HepG2 (cell line): Measurements from ENCODE around the gene AFAP1. TPM values are rescaled to one million over a fixed set of nuclear protein-coding genes. Genes with fewer than 3 reads are reported as not detected.

ENCODE experiments used
- ATAC-seq: fragments of 200-7000 bp; cut with Tn5 transposase; 3 replicates; pipeline ENCODE4 v1.9.1; 2020; ENCODE audit warnings: mild to moderate bottlenecking, moderate library complexity
- BruUV-seq: library from RNA; stranded (reverse); fragments of 400-500 nt; replicated peaks from 2 replicates; lab custom pipeline; 2021; lab: Mats Ljungman, UMichigan
- CTCF ChIA-PET: fragments of 300-600 bp; formaldehyde crosslinking; extraction: SDS; loops from one replicate; lab custom pipeline; 2021; ENCODE audit warnings: low total read pairs, inconsistent platforms, low intra/inter-chr PET ratio; lab: Yijun Ruan, JAX
- POLR2A ChIA-PET: fragments of 350-600 bp; sonication (Branson Sonifier 250); formaldehyde crosslinking; loops from one replicate; lab custom pipeline; 2020; ENCODE audit warnings: antibody characterized with exemption, inconsistent platforms; lab: Yijun Ruan, JAX
- DNase-seq: peaks from one replicate; pipeline ENCODE4 v3.0.0-alpha.2; 2015; ENCODE audit warnings: low spot score
- FAIRE-seq: peaks from 3 replicates; lab custom pipeline; 2011; peaks lifted over from hg19 to GRCh38; lab: Jason Lieb, UNC
- H2AFZ ChIP-seq: one replicate; pipeline ENCODE4 v1.6.1; 2011; ENCODE audit warnings: low read length, inconsistent platforms
- H3K27ac ChIP-seq: fragments of 300-600 bp; 3 replicates; pipeline ENCODE4 v1.8.0; 2011; ENCODE audit warnings: mixed run types, mild to moderate bottlenecking, mixed read lengths, low read length, inconsistent platforms; ENCODE audit not compliant: insufficient read depth; ENCODE audit errors: extremely low read length
- H3K27me3 ChIP-seq, 2 experiments: fragments of 200-600 bp in 1 of 2; 2 replicates in 1 of 2; 3 replicates in 1 of 2; pipeline versions ENCODE4 v1.6.0 to v1.8.0; 2011; ENCODE audit warnings: low read length in 2 of 2, mild to moderate bottlenecking in 2 of 2, moderate library complexity in 2 of 2, inconsistent platforms in 1 of 2; ENCODE audit not compliant: insufficient read depth in 2 of 2, control insufficient read depth in 1 of 2
- H3K36me3 ChIP-seq, 2 experiments: fragments of 200-600 bp in 1 of 2; replicated peaks in 1 of 2; 2 replicates in 1 of 2; 3 replicates in 1 of 2; pipeline versions ENCODE4 v1.5.1 to v1.8.0; 2011; ENCODE audit warnings: low read length in 2 of 2, inconsistent platforms in 1 of 2; ENCODE audit not compliant: insufficient read depth in 2 of 2, control insufficient read depth in 1 of 2
- H3K4me1 ChIP-seq: 2 replicates; pipeline ENCODE4 v1.5.1; 2012; ENCODE audit warnings: low read length, inconsistent platforms; ENCODE audit not compliant: insufficient read depth
- H3K4me2 ChIP-seq: 2 replicates; pipeline ENCODE4 v1.6.0; 2011; ENCODE audit warnings: low read depth, low read length, inconsistent platforms
- H3K4me3 ChIP-seq, 3 experiments: fragments of 200-600 bp in 1 of 3; sonication (generic), shearing (Covaris generic) in 1 of 3; replicated peaks in 1 of 3; 2 replicates each; pipeline ENCODE4 v1.5.1; 2011 to 2016; ENCODE audit warnings: low read length in 3 of 3, inconsistent platforms in 2 of 3, low read depth in 2 of 3, mild to moderate bottlenecking in 2 of 3, control low read depth in 1 of 3, mixed read lengths in 1 of 3; ENCODE audit not compliant: insufficient read depth in 1 of 3
- H3K79me2 ChIP-seq: one replicate; pipeline ENCODE4 v1.6.1; 2011; ENCODE audit warnings: low read length, inconsistent platforms; ENCODE audit not compliant: insufficient read depth
- H3K9ac ChIP-seq: 2 replicates; pipeline ENCODE4 v1.6.0; 2011; ENCODE audit warnings: mild to moderate bottlenecking, low read depth, low read length, inconsistent platforms; ENCODE audit not compliant: insufficient read depth
- H3K9me3 ChIP-seq: 2 replicates; pipeline ENCODE4 v1.5.1; 2012; ENCODE audit warnings: mild to moderate bottlenecking, low read length
- H4K20me1 ChIP-seq: 2 replicates; pipeline ENCODE4 v1.6.0; 2011; ENCODE audit warnings: inconsistent platforms, mild to moderate bottlenecking, low read length, moderate library complexity; ENCODE audit not compliant: insufficient read depth
- ARNT ChIP-seq: fragments of 450-650 bp; IDR thresholded peaks from 2 replicates; pipeline ENCODE4 v1.6.1; 2017
- CHD2 ChIP-seq: IDR thresholded peaks from 2 replicates; pipeline ENCODE4 v1.6.1; 2011; ENCODE audit warnings: low read depth, low read length, improper control_type of control experiment
- IKZF1 ChIP-seq: fragments of 450-650 bp; IDR thresholded peaks from 2 replicates; pipeline ENCODE4 v1.7.1; 2016
- IRF2 ChIP-seq: IDR thresholded peaks from 2 replicates; pipeline ENCODE4 v1.6.1; 2018; ENCODE audit warnings: missing genetic modification reagents, missing compliant biosample characterization
- KDM2A ChIP-seq: sonication (generic); formaldehyde crosslinking; IDR thresholded peaks from 2 replicates; pipeline ENCODE4 v1.4.0; 2020; ENCODE audit warnings: low read depth, missing genetic modification reagents, borderline replicate concordance
- KDM5A ChIP-seq: fragments of 200-600 bp; sonication (generic); IDR thresholded peaks from 2 replicates; pipeline ENCODE4 v1.7.0; 2018; ENCODE audit warnings: antibody characterized with exemption, mild to moderate bottlenecking, low read length, borderline replicate concordance
- MBD4 ChIP-seq: IDR thresholded peaks from 2 replicates; pipeline ENCODE4 v1.6.1; 2012; ENCODE audit warnings: low read length, inconsistent platforms, borderline replicate concordance
- PAX8 ChIP-seq: sonication (generic); formaldehyde crosslinking; IDR thresholded peaks from 2 replicates; pipeline ENCODE4 v1.8.0; 2022; ENCODE audit warnings: mild to moderate bottlenecking, missing genetic modification reagents, borderline replicate concordance
- SALL2 ChIP-seq: sonication (generic); formaldehyde crosslinking; IDR thresholded peaks from 2 replicates; pipeline ENCODE4 v1.8.1; 2023; ENCODE audit warnings: mild to moderate bottlenecking, missing genetic modification reagents, inconsistent platforms
- ZFP62 ChIP-seq: sonication (generic); formaldehyde crosslinking; IDR thresholded peaks from 2 replicates; pipeline ENCODE4 v1.4.0; 2020; ENCODE audit warnings: missing genetic modification reagents
- ZNF547 ChIP-seq: sonication (generic); formaldehyde crosslinking; IDR thresholded peaks from 2 replicates; pipeline ENCODE4 v1.5.1; 2020; ENCODE audit warnings: mild to moderate bottlenecking, missing genetic modification reagents
- ZSCAN30 ChIP-seq: sonication (generic); formaldehyde crosslinking; IDR thresholded peaks from 2 replicates; pipeline ENCODE4 v1.5.0; 2020; ENCODE audit warnings: mild to moderate bottlenecking, missing genetic modification reagents
- WGBS: methylation state at CpG from one replicate; pipeline ENCODE4 v1.1.6; 2017; ENCODE audit warnings: low lambda C conversion rate; 5-methylcytosine and 5-hydroxymethylcytosine counted together
- in situ Hi-C: cut with HindIII; loops from 2 replicates; pipeline ENCODE4 v1.10.0; 2017; ENCODE audit warnings: low pct_unique_long_range_greater_than_20kb; ENCODE audit not compliant: extremely low pct_ligation_motif_present
- intact Hi-C: fragments of 100-400 bp; cut with micrococcal nuclease; formaldehyde crosslinking; loops from one replicate; pipeline ENCODE4 v1.10.0; 2022; ENCODE audit not compliant: unreplicated experiment
- polyA plus RNA-seq, 8 experiments: library from polyadenylated mRNA; depleted of rRNA in 3 of 8; stranded (reverse) in 7 of 8; unstranded in 1 of 8; fragments of >200 nt; fragmentation: Illumina TruSeq in 4 of 8; extraction: Trizol in 4 of 8; gene quantifications; 2 replicates each; pipeline versions ENCODE4 v1.2.1 to v1.2.3, GENCODE V29; 2011 to 2016; ENCODE audit warnings: low read depth in 4 of 8, missing spikeins in 1 of 8, mixed read lengths in 1 of 8; ENCODE audit not compliant: insufficient read depth in 1 of 8
- total RNA-seq, 5 experiments: library from RNA; depleted of rRNA; stranded (reverse); fragments of >200 nt; fragmentation: Illumina TruSeq; extraction: Trizol; gene quantifications; 2 replicates each; pipeline ENCODE4 v1.2.3, GENCODE V29; 2016; ENCODE audit warnings: low read depth in 1 of 5
- TF ChIP-seq, protein P1 (sequence below): sonication (generic); formaldehyde crosslinking; IDR thresholded peaks from 2 replicates; pipeline ENCODE4 v1.4.0; 2020; ENCODE audit warnings: missing genetic modification reagents

AFAP1 gene
- total and polyA plus RNA-seq, 2 of the 13 experiments (the other 11 are each of a cell fraction or from before 2014, with no cell fraction given): 2.5 TPM

DNA sequence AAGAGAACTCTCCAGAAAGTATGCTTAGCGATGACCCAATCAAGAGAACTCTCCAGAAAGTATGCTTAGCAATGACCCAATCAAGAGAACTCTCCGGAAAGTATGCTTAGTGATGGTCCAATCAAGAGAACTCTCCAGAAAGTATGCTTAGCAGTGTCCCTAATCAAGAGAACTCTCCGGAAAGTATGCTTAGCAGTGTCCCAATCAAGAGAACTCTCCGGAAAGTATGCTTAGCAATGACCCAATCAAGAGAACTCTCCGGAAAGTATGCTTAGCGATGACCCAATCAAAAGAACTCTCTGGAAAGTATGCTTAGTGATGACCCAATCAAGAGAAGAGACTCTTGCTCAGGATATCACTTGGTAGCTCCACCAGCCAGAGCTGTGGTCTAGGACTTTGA, 92.5 kb downstream of the AFAP1 start:
- Histone ChIP-seq H3K9ac (no peak overlapping the region), H3K79me2 (no peaks in the 10 kb centered on the region), H3K36me3 (peaks cover 1 to 5% of the 10 kb centered on the region in 2 experiments; a peak in 2 of 5 replicates), H3K4me1 (peaks cover 11% of the 10 kb centered on the region), H3K4me3 (no peak overlapping the region), H3K9me3 (no peaks in the 10 kb centered on the region), H2AFZ (no peak overlapping the region), H4K20me1 (no peaks in the 10 kb centered on the region), H3K4me2 (no peak overlapping the region), H3K27me3 (no peaks in the 10 kb centered on the region), H3K27ac (no peak overlapping the region)
- no peak for ATAC-seq
- FAIRE-seq: no peak
- BruUV-seq: no TSS peak
- DNase-seq: no peak
- in situ Hi-C loops (loop anchor here (5.0 kb wide), 1 partner anchor 45 kb away; no protein-coding TSS in a partner anchor), intact Hi-C loops (no loop called here)
- CTCF ChIA-PET: no interaction called here
- WGBS: 96% methylated on average over 6 of the region's 6 CpGs
- POLR2A ChIA-PET: no interaction called here
- TF ChIP-seq KDM2A (CRISPR knock-in tag): no peak
- no peak for TF ChIP-seq ZSCAN30 (CRISPR knock-in tag)
- TF ChIP-seq IRF2 (CRISPR knock-in tag): no peak
- no peak for TF ChIP-seq IKZF1
- no peak for TF ChIP-seq PAX8
- TF ChIP-seq SALL2: no peak
- no peak for TF ChIP-seq ARNT
- TF ChIP-seq, protein P1, sequence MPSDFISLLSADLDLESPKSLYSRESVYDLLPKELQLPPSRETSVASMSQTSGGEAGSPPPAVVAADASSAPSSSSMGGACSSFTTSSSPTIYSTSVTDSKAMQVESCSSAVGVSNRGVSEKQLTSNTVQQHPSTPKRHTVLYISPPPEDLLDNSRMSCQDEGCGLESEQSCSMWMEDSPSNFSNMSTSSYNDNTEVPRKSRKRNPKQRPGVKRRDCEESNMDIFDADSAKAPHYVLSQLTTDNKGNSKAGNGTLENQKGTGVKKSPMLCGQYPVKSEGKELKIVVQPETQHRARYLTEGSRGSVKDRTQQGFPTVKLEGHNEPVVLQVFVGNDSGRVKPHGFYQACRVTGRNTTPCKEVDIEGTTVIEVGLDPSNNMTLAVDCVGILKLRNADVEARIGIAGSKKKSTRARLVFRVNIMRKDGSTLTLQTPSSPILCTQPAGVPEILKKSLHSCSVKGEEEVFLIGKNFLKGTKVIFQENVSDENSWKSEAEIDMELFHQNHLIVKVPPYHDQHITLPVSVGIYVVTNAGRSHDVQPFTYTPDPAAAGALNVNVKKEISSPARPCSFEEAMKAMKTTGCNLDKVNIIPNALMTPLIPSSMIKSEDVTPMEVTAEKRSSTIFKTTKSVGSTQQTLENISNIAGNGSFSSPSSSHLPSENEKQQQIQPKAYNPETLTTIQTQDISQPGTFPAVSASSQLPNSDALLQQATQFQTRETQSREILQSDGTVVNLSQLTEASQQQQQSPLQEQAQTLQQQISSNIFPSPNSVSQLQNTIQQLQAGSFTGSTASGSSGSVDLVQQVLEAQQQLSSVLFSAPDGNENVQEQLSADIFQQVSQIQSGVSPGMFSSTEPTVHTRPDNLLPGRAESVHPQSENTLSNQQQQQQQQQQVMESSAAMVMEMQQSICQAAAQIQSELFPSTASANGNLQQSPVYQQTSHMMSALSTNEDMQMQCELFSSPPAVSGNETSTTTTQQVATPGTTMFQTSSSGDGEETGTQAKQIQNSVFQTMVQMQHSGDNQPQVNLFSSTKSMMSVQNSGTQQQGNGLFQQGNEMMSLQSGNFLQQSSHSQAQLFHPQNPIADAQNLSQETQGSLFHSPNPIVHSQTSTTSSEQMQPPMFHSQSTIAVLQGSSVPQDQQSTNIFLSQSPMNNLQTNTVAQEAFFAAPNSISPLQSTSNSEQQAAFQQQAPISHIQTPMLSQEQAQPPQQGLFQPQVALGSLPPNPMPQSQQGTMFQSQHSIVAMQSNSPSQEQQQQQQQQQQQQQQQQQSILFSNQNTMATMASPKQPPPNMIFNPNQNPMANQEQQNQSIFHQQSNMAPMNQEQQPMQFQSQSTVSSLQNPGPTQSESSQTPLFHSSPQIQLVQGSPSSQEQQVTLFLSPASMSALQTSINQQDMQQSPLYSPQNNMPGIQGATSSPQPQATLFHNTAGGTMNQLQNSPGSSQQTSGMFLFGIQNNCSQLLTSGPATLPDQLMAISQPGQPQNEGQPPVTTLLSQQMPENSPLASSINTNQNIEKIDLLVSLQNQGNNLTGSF (CRISPR knock-in tag): no peak
- TF ChIP-seq ZNF547 (CRISPR knock-in tag): no peak
- TF ChIP-seq ZFP62: no peak
- TF ChIP-seq KDM5A: no peak
- no peak for TF ChIP-seq CHD2
- no peak for TF ChIP-seq MBD4
